Left lobe of liver (tissue), 2 donors: ENCODE measurements around the gene ZNF804A. TPM values are rescaled to one million over a fixed set of nuclear protein-coding genes. Genes with fewer than 3 reads are reported as not detected.
"Not testable (repeated sequence)": the region's sequence is repeated elsewhere in the genome, so short reads cannot be mapped to it uniquely, and the experiment has no call there.

Source experiments
- ATAC-seq: fragments of 200-7000 bp; cut with Tn5 transposase; one replicate; pipeline ENCODE4 v1.9.1; 2020; ENCODE audit warnings: mild to moderate bottlenecking, moderate library complexity
- DNase-seq: peaks from one replicate; pipeline ENCODE4 v3.0.0-alpha.2; 2020; ENCODE audit warnings: low spot score
- total RNA-seq: library from RNA; stranded (reverse); gene quantifications from one replicate; pipeline ENCODE4 v1.2.1, GENCODE V29; 2021
- donor health status: DM: no; HTN: no; CAD: no; lungs with moderate emphysema.
- donor health status: DM: no; HTN: yes; CAD: no.

The ZNF804A gene
- total RNA-seq, 1 donor from 2014 or later: not detected

GRCh38 chr2:184799379-184799778 is 201.1 kb downstream of the ZNF804A start:
- no peak for ATAC-seq
- no peak for DNase-seq

GRCh38 chr2:184814421-184814820 is 216.1 kb downstream of the ZNF804A start:
- no peak for ATAC-seq

GRCh38 chr2:184815824-184816223 is 217.5 kb downstream of the ZNF804A start:
- ATAC-seq (no peak), DNase-seq (no peak)

More at GRCh38 chr2:184814421-184814820, 216.1 kb downstream of the ZNF804A start:
- no peak for DNase-seq

- ATAC-seq (no peak), DNase-seq (no peak)
These were observed 226.3 kb downstream of the ZNF804A start for GRCh38 chr2:184824597-184824996.

GRCh38 chr2:184830531-184830930 is 232.2 kb downstream of the ZNF804A start:
- no peak for DNase-seq
- no peak for ATAC-seq

- DNase-seq: no peak
These were observed 236.5 kb downstream of the ZNF804A start for GRCh38 chr2:184834699-184835397.

DNA sequence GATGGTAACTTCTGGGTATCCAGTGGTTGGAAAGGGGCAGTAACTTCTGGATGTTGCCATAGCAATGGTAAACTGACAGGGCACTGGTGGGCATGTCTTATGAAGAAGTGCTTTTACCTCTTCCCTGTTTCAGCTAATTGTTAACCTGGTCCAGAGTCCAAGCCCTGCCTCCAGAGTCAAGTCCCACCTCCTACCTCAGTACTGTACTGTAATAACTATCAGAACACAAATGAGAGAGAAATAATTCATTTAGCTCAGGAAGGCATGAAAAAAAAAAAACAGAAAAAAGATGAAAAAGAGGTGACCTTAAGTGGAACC is 237.0 kb downstream of the ZNF804A start:
- ATAC-seq: no peak
- DNase-seq: no peak

More at GRCh38 chr2:184834699-184835397, 236.5 kb downstream of the ZNF804A start:
- ATAC-seq: no peak

GRCh38 chr2:184847331-184847730 is 249.0 kb downstream of the ZNF804A start:
- ATAC-seq (no peak), DNase-seq (no peak)

DNA sequence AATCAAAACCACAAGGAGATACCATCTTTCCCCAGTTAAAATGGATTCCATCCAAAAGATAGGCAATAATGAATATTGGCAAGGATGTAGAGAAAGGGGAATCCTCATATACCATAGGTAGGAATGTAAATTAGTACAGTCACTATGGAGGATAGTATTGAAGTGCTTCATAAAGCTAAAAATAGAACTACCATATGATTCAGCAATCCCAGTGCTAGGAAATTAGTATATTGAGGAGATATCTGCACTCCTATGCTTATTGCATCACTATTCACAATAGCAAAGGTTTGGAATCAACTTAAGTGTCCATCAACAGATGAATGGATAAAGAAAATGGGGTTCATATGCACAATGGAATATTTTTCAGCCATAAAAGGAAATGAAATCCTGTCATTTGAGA is 251.2 kb downstream of the ZNF804A start:
- DNase-seq (no peak), ATAC-seq (no peak)

DNA sequence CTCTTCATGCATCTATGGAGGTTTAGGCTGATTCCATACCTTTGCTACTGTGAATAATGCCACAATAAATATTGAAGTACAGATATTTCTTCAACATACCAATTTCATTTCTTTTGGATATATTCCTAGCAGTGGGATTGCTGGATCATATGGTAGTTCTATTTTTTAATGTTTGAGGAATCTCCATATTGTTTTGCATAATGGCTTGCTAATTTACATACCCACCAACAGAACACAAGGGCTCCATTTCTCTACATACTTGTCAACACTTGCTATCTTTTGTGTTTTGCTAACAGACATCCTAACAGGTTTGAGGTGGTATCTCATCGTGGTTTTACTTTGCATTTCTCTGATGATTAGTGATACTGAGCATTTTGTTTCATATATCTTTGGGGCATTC is 253.2 kb downstream of the ZNF804A start:
- DNase-seq (no peak), ATAC-seq (no peak)

- ATAC-seq: no peak
- DNase-seq: no peak
These were observed 260.9 kb downstream of the ZNF804A start for GRCh38 chr2:184859187-184859586.

DNA sequence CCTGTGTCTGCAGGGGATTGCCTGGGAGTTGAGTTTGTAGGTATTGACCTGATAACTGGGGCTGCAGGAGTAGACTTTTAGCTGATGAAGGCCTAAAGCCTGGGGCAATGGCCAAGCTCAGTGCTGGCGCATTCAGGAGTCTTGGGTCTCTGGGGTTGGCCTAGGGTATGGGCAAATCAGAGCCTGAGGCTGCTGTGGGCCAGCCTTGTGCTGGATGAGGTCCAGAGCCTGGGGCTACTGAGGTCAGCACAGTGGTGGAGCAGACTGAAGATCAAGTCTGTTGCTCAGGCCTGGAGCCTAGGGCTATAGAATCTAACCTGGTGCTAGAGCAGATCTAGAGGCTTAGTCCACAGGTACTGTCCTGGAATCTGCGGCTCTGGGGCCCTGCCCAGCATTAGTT is 262.4 kb downstream of the ZNF804A start:
- no peak for ATAC-seq
- no peak for DNase-seq

- DNase-seq: no peak
- no peak for ATAC-seq
These were observed 276.9 kb downstream of the ZNF804A start for GRCh38 chr2:184875212-184875611.

- DNase-seq (no peak), ATAC-seq (no peak)
These were observed 277.6 kb downstream of the ZNF804A start for GRCh38 chr2:184875911-184876310.

DNA sequence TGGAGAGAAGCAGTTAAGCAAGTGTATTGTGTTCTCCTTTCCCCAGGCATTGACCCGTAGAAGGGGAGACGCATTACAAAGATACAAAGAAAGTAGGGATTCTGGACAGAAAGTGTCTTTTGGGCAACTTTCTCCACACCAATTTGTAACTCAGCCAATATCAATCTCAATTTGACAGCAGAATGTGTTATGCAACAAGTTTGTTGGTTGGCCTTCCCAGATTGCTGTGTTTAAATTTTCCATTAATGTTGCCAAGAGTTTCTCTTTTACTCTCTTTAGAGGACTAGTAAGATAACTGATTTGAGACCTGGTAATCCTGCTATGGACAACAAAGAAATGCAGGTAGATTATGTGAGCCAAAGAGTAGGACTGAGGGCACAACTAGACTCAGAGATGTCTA is 279.6 kb downstream of the ZNF804A start:
- ATAC-seq (no peak), DNase-seq (no peak)

DNA sequence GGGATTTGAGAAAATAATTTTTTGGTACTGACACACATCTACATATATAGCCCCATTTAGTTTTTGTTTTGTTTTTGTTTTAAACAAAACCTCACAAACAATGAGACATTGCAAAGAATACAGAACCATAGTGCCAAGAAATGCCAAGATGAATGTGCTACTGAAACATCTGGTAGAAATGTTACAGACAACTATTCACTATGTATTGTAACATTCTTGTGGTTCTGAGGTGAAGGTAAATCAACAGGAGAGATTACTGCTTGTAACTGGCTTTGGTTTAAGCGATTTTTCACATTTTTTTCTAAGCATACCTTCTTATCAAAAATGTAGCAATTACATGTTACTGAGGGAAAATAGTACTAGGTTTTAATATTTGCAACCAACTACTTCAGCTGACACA is 281.3 kb downstream of the ZNF804A start:
- ATAC-seq (no peak), DNase-seq (no peak)

- ATAC-seq, DNase-seq: not testable (repeated sequence)
These were observed 288.3 kb downstream of the ZNF804A start for GRCh38 chr2:184886585-184886984.

DNA sequence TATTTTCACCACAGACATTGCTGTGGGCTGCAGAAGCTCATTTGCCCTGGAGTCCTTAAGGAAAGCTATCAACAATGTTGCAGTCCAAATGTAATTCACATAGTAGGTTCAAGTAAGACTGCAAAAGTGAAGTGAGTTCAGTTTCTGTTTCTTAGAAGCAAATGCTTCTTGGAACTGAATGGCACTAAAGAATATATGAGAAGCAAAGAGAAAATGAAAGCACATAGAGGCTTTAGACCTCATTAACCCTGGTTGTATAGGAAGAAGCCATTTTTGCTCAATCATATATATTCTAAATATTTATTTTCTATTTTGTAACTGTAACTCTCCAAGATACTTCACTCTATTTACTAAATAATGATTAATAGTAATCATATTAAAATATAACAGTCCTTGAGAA is 292.0 kb downstream of the ZNF804A start:
- DNase-seq (no peak), ATAC-seq (no peak)

- DNase-seq (no peak), ATAC-seq (no peak)
These were observed 306.7 kb downstream of the ZNF804A start for GRCh38 chr2:184904991-184905390.

- no peak for ATAC-seq
These were observed 307.8 kb downstream of the ZNF804A start for GRCh38 chr2:184906160-184906559.

DNA sequence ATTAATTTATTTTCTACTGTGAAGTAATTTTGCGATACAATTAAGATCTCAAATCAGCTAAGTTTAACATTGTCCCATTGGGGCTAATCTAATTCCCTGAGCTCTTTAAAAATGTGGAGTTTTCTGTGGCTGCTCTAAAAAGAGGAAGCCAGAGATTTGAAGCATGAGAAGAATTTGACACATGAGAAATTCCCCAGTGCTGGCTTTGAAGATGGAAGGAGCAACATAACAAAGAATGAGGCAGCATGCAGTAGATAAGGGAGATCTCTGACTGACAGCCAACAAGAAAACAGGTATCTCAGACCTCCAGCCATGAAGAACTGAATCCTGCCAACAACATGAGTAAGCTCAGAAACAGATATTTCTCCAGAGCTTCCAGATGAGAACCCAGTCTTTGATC is 308.4 kb downstream of the ZNF804A start:
- ATAC-seq (no peak), DNase-seq (no peak)

More at GRCh38 chr2:184906160-184906559, 307.8 kb downstream of the ZNF804A start:
- DNase-seq: no peak

DNA sequence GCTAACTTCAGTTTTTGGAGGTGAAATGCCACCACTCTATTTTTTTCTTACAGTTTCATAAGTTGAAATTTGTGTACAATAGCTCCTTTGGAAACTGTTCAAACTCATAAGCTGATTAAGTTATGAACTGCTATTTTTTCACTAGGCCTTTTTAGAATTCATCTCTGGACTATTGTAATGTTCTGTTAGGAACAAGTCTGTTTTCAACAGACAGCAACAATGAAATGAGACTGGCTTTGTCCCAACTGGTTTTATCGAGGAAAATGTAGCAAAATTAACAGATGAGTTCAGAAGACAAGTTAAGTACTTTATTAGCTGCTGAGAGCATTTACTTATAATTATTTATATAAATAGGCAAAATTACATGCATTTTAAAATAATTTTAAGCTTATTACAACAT is 310.6 kb downstream of the ZNF804A start:
- DNase-seq: no peak
- no peak for ATAC-seq

GRCh38 chr2:184920451-184920965 is 322.2 kb downstream of the ZNF804A start:
- DNase-seq (no peak), ATAC-seq (no peak)
